Hepatocyte (in vitro differentiated cells): Measurements from ENCODE around the gene UBE2N. TPM values are rescaled to one million over a fixed set of nuclear protein-coding genes. Genes with fewer than 3 reads are reported as not detected.

Source experiments
- DNase-seq: peaks from one replicate; pipeline ENCODE4 v3.0.0-alpha.2; 2016; ENCODE audit warnings: low spot score
- H2AFZ ChIP-seq: fragments of 200-600 bp; sonication (generic); 2 replicates; pipeline ENCODE4 v1.6.0; 2016; ENCODE audit warnings: antibody characterized with exemption, mild to moderate bottlenecking
- H3K27ac ChIP-seq: fragments of 200-600 bp; sonication (generic); 2 replicates; pipeline ENCODE4 v1.5.1; 2016; ENCODE audit warnings: mild to moderate bottlenecking
- H3K27me3 ChIP-seq: fragments of 200-600 bp; sonication (generic); 2 replicates; pipeline ENCODE4 v1.6.1; 2016
- H3K36me3 ChIP-seq: fragments of 200-600 bp; sonication (generic); replicated peaks from 2 replicates; pipeline ENCODE4 v1.5.1; 2016; ENCODE audit warnings: low read depth; ENCODE audit not compliant: insufficient read depth
- H3K4me1 ChIP-seq: fragments of 200-600 bp; sonication (generic); 2 replicates; pipeline ENCODE4 v1.5.1; 2016; ENCODE audit warnings: mild to moderate bottlenecking, moderate library complexity; ENCODE audit not compliant: insufficient read depth
- H3K4me2 ChIP-seq: fragments of 200-600 bp; sonication (generic); 2 replicates; pipeline ENCODE4 v1.6.0; 2016
- H3K4me3 ChIP-seq: fragments of 200-600 bp; sonication (generic); 2 replicates; pipeline ENCODE4 v1.5.1; 2016; ENCODE audit warnings: mild to moderate bottlenecking
- H3K79me2 ChIP-seq: fragments of 200-600 bp; sonication (generic); 2 replicates; pipeline ENCODE4 v1.6.0; 2017; ENCODE audit warnings: mild to moderate bottlenecking
- H3K9me2 ChIP-seq: fragments of 200-600 bp; sonication (generic); replicated peaks from 2 replicates; pipeline ENCODE4 v1.6.0; 2017; ENCODE audit warnings: mild to moderate bottlenecking; ENCODE audit not compliant: insufficient read depth
- H3K9me3 ChIP-seq: fragments of 200-600 bp; sonication (generic); 2 replicates; pipeline ENCODE4 v1.5.1; 2016; ENCODE audit warnings: low read depth, mild to moderate bottlenecking
- H4K20me1 ChIP-seq: fragments of 200-600 bp; sonication (generic); 2 replicates; pipeline ENCODE4 v1.6.0; 2016; ENCODE audit warnings: mild to moderate bottlenecking; ENCODE audit not compliant: insufficient read depth, poor library complexity, severe bottlenecking
- CTCF ChIP-seq: fragments of 200-600 bp; sonication (generic); IDR thresholded peaks from 2 replicates; pipeline ENCODE4 v1.5.1; 2016; ENCODE audit warnings: antibody characterized with exemption, mild to moderate bottlenecking; ENCODE audit not compliant: poor library complexity
- EZH2 ChIP-seq: fragments of 200-600 bp; sonication (generic); IDR thresholded peaks from 2 replicates; pipeline ENCODE4 v1.6.1; 2016; ENCODE audit warnings: antibody characterized with exemption, mild to moderate bottlenecking, borderline replicate concordance
- EZH2phosphoT487 ChIP-seq: fragments of 200-600 bp; sonication (generic); IDR thresholded peaks from one replicate; pipeline ENCODE4 v1.6.1; 2018; ENCODE audit warnings: antibody characterized with exemption, mild to moderate bottlenecking, low read depth, moderate library complexity; ENCODE audit not compliant: unreplicated experiment, severe bottlenecking
- WGBS: methylation state at CpG from one replicate; pipeline ENCODE4 v1.1.6; 2016; ENCODE audit warnings: low lambda C conversion rate; ENCODE audit errors: missing lambda C conversion rate; 5-methylcytosine and 5-hydroxymethylcytosine counted together
- polyA plus RNA-seq: library from polyadenylated mRNA; unstranded; fragments of >200 nt; fragmentation: Nextera tagmentation; extraction: Ambion mirVana; gene quantifications from 2 replicates; pipeline ENCODE4 v1.2.1, GENCODE V29; 2016
- total RNA-seq: library from RNA; depleted of rRNA; stranded (reverse); fragments of >200 nt; gene quantifications from 2 replicates; pipeline ENCODE4 v1.2.3, GENCODE V29; 2014

Gene UBE2N
- total and polyA plus RNA-seq, 2 experiments from 2014 or later, result 59.1 to 121 TPM

- no peaks in the 10 kb centered on the region for H3K27me3 ChIP-seq
- no peak for DNase-seq
- H3K36me3 ChIP-seq, result no peaks in the 10 kb centered on the region
- no peak overlapping the region for H2AFZ ChIP-seq
- H3K4me3 ChIP-seq, result no peak overlapping the region
- H3K9me2 ChIP-seq, result no peaks in the 10 kb centered on the region
- no peaks in the 10 kb centered on the region for H4K20me1 ChIP-seq
- TF ChIP-seq EZH2phosphoT487, result no peak
- TF ChIP-seq EZH2, result no peak
- TF ChIP-seq CTCF, result no peak
- no peak overlapping the region for H3K4me2 ChIP-seq
- H3K4me1 ChIP-seq, result no peaks in the 10 kb centered on the region
- no peak overlapping the region for H3K27ac ChIP-seq
- no peaks in the 10 kb centered on the region for H3K9me3 ChIP-seq
- H3K79me2 ChIP-seq, result peaks cover 3% of the 10 kb centered on the region
- whole genome bisulfite sequencing, result 80% methylated on average over 7 of the region's 7 CpGs
Measured at GRCh38 chr12:93365616-93366405, 75.9 kb downstream of the UBE2N start.

- DNase-seq, result no peak
- Histone ChIP-seq H3K4me1 (no peaks in the 10 kb centered on the region), H3K9me3 (no peaks in the 10 kb centered on the region), H3K4me2 (no peak overlapping the region), H3K27me3 (no peaks in the 10 kb centered on the region), H3K4me3 (no peak overlapping the region), H3K36me3 (no peaks in the 10 kb centered on the region), H3K9me2 (no peaks in the 10 kb centered on the region), H3K27ac (no peak overlapping the region), H3K79me2 (no peaks in the 10 kb centered on the region), H2AFZ (no peak overlapping the region), H4K20me1 (no peaks in the 10 kb centered on the region)
- WGBS, result 94% methylated on average over 3 of the region's 3 CpGs
- no peak for TF ChIP-seq CTCF
- TF ChIP-seq EZH2phosphoT487, result no peak
- no peak for TF ChIP-seq EZH2
Measured at GRCh38 chr12:93363841-93364297, 77.9 kb downstream of the UBE2N start.

GRCh38 chr12:93361151-93361919 lies 80.4 kb downstream of the UBE2N start:
- DNase-seq, result no peak
- Histone ChIP-seq H3K4me1 (no peaks in the 10 kb centered on the region), H3K4me3 (no peak overlapping the region), H2AFZ (no peak overlapping the region), H3K36me3 (no peaks in the 10 kb centered on the region), H3K9me2 (no peaks in the 10 kb centered on the region), H3K9me3 (no peaks in the 10 kb centered on the region), H3K79me2 (no peaks in the 10 kb centered on the region), H3K27ac (no peak overlapping the region), H3K4me2 (no peak overlapping the region), H4K20me1 (no peaks in the 10 kb centered on the region), H3K27me3 (no peaks in the 10 kb centered on the region)
- WGBS, result 84% methylated on average over 5 of the region's 5 CpGs
- TF ChIP-seq EZH2phosphoT487, result no peak
- no peak for TF ChIP-seq CTCF
- TF ChIP-seq EZH2, result no peak
